ENCODE results near the gene FHIT.

The FHIT gene

GRCh38 chr3:59717679-59718205, 1533.5 kb downstream of the FHIT start:
- DNase-seq = no peak

GRCh38 chr3:59714066-59714465, 1537.2 kb downstream of the FHIT start:
- DNase-seq = no peak

GRCh38 chr3:59710554-59710953, 1540.7 kb downstream of the FHIT start:
- no peak for DNase-seq

- no peak for DNase-seq
Measured at GRCh38 chr3:59709702-59710553, 1541.3 kb downstream of the FHIT start.

GRCh38 chr3:59708202-59708601, 1543.0 kb downstream of the FHIT start:
- no peak for DNase-seq

- DNase-seq = no peak
Measured at GRCh38 chr3:59704292-59704691, 1547.0 kb downstream of the FHIT start.

GRCh38 chr3:59699648-59700320, 1551.5 kb downstream of the FHIT start:
- DNase-seq = no peak
